HG03196 (cell line): ENCODE data around the gene TMEM178A.
"Not testable (repeated sequence)": the region's sequence is repeated elsewhere in the genome, so short reads cannot be mapped to it uniquely, and the experiment has no call there.

Experiments
- ATAC-seq: cut with Tn5 transposase; IDR thresholded peaks from one replicate; pipeline ENCODE4 v1.9.1; 2021; ENCODE audit not compliant: unreplicated experiment

Gene TMEM178A

GRCh38 chr2:39647104-39647765 is 18.5 kb upstream of the TMEM178A start:
- no peak for ATAC-seq

DNA sequence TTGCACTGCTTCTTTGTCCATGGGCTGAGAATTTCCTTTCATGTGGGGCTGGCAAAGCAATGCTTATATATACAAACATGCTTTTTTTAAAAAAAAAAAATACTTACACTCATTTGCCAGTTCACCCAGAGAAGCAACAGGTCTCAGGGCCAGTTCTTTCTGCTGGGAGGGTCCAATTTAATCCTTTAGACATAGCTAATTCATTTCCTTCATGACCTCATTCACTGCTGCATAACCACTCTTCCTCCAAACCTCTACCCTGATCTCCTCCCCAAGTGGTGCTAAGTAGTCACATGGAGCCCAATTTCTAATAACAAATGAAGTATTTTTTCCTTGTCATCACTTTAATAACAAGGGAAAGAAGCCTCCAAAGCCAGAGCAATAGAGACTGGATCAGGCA is 17.1 kb upstream of the TMEM178A start:
- ATAC-seq: no peak

DNA sequence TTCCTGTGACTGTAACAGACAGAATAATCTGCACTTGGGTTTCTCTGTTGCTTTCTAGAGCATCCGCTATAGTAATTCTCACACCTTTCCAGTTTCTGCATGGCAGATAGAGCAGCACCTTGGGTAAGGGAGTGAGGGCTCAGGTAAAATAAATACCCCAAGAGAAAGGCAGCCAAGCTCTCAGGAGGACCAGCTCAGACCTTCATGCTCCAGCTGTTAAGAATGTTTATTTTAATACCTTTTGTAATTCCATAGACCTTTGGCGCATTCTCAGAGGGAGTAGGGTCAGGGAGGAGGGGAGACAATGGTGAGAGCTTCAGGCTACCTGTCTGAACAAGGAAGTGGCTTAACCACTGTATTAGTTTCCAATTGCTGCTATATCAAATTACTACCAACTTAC is 16.2 kb upstream of the TMEM178A start:
- no peak for ATAC-seq

- no peak for ATAC-seq
Observed at GRCh38 chr2:39650468-39650867, 15.2 kb upstream of the TMEM178A start.

- ATAC-seq: not testable (repeated sequence)
Observed at GRCh38 chr2:39656215-39656614, 9.5 kb upstream of the TMEM178A start.

DNA sequence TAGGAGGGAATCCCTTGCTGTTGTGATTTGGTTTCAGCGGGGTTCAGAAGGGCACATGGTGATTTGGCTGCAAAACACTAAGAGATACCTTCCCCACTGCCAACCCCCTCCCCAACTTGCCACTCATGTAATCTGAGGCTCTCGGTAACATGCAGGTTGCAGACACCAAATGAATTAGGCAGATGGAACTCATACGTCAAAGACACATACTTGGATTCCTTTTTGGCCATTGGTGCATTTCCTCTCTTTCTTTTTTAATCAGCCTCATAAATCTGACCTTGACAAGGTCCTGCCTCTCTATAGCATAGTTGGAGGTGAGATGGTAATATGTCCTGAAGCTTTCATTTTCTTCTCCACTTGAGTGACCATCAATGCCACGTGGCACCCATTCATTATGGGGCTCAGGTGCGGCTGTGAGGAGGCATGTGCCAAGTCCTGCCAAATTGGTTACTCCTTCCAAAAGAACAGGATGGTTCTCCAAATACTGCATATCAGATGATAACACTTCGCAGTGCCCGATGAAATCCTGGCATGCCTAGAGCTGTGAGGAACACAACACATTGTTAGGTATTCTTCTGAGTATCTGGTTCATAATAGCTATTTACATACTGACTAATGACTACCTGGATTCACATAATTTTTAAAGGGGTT is 8.3 kb upstream of the TMEM178A start:
- no peak for ATAC-seq

DNA sequence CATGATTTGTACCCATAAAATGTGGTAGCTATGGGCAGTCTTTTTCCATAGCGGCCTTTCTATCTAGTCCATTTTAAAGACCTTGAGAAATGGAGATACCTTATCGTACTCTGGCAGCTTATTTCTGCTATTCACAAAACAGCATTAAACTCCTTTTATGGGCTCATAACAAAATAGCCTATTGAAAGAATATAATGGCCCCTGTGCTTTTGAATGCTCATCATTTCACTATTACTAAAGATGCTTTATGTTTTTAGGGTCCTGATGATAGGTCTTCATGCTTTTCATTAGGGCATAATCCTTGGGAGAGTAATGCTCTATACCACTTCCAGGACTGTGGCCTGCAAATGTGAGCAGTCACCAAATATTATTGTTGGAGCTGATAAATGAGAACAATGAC is 7.3 kb upstream of the TMEM178A start:
- no peak for ATAC-seq

DNA sequence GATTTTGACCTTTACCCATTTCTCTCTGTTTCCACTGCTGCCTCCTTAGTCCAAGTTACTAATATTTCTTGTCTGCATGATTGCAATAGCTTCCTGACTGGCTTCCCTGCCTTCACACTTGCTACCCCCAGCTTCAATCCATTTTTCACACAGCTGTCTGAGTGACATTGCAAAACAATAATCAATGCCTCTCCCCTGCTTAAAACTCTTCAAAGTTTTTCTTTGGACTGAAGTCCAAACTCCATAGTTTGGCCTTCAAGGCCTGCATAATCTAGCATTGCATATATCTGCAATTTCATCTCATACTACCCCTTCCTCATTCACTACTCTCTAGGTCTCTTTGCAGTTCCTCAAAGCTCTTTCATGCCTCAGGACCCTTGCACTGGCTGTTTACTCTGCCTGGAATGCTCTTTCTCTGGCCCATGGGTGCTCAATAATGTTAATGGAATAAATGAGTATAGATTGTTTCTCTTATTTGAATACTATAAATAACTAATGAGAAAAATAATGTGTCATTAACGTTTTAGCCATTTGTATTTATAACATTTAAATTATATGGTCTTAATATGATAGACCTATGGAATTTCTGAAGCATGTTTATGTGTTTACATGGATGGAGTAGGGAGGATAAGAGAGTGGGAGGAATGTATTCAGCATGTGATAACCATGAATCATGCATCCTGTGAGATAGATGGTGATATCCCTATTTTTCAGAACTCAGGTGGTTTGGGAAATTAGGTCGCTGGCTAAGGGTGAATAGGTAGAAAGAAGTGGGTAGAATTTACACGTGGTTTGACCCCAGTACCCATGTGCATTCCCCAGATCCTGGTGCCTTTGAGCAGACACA is 5.7 kb upstream of the TMEM178A start:
- ATAC-seq: no peak

DNA sequence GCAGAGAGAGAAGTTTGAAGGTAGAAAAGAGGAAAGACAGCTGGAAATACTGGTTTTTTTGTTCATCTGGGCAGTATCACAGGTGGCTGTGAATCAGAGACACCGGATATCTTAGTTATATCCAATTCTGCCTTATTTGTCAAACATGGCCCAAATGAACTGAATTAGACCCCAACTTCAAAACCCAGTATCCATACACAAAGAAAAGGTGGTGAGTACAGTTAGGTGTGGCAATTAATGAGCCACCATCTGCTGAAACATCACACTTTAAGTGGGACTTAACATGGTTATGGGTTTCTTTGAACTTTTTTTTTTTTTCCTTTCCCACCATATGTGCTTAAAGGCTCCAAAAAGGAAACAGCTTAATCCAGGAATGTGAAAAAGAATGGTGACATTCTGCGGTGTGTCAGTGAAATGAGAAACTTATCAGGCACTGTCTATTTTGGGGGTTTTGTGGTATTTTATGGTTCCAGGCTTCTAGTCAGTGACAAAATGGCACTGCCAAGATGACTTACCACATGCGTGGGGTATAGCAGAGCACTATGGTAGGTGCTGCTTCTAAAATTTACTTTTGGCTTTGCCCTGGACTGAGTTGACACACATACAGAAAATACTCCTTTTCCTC is 5.0 kb upstream of the TMEM178A start:
- no peak for ATAC-seq

DNA sequence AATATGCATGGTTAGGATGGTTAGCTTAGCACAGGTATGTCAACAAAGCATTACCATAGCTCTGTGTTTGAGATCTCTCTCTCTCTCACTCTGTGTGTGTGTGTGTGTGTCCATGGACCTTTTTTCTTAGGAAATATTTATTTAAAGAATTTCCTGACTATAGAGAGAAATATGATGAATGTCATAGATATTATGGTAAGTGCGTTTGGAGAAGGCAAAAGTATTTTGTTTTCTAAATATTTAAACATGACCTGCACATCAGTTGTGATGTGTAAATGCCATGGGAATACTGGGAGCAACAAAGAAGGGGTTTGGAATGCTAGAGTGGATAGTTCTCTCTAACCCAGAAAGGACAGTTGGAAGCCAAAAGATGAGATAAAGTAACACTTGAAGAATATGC is 3.9 kb upstream of the TMEM178A start:
- no peak for ATAC-seq

GRCh38 chr2:39663187-39663930 is 2.4 kb upstream of the TMEM178A start:
- ATAC-seq: no peak

DNA sequence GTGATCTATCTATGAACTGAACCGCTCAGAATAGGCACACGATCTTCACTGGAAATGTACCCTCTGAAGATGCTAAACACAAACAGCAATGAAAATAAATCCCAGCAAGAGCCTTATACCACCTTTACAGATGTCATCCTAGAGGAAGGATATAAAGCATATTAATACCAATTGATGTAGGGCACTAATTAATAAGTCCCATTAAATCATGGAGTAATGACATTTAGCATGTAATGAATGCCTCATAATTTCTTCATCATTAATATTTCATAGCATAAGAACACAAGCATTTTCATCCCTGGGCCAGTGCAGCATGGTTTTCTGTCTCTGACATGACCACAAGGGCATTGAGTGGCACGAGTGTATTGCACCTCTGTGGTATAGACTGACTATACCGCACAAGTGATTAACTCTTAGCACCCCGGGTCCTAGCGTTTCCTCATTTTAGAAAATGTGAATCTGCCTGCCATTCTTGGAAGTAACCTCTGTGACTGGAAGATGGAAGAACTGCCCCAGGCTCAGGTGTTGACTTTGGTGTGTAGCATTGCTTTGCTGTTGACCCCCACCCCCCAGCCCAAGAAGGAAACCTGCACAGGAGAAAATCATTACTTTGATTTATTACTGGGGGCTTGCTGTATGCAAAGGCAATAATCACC is 1.4 kb upstream of the TMEM178A start:
- ATAC-seq: no peak

DNA sequence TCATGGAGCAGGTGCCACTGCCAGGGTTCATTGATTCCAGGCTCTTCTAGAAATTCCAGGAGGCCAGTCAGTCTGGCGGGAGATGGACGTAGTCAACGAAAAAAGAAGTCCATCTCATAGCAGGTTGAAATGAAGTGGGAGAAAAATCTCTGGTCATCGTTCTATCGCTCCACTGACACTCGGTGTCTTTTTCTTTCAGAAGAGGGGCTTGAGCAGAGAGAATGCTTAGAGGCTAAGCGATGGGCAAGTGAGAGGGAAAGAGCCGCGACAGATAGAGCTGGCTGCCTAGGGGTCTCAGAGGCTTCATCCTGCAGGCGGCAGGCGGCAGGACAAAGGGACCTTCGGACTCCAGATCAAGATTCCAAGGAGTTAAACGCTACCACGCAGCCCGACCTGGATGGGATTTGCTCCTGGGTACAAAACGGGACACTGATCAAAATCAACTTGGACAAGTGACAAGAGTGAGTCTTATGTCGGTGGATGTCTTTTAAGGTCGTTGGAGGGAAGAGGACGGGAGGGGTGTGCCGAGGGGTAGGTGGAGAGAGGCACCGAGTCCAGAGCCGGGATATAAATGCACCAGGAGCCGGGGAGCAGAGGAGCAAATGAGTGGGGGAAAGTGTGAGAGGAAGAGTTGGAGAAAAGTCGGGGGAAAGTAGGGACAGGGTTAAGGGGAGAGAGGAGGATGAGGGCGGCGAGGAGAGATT is 677 bp upstream of the TMEM178A start:
- ATAC-seq: no peak

DNA sequence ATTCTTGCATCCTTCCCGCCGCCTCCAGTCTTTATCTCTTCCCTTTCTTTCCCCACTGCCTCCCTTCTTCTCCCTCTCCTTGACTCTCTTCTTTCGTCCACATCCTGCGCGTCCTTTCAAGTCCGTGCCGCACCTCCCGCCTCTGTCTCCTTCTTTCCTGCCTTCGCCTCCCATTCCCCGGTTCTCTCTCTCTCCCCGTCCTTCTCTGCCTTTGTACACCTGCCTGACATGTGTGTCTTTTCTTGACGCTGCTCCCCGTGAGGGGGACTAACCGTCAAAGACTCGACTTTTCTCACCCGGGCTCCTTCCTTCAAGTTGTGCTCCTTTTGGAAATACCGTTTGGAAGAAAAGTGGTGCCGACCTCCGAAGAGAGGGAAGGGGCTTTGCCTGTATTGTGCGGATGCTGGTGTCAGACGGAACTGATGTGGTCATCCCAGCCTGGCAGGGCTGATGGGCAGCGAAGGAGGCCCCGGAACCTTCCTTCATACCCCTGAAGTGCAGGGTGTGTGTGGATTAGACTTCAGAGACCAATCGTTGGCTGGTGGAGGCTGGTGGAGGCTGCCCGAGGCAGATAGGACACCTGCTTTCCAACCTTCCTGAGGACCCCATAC is 879 bp downstream of the TMEM178A start:
- ATAC-seq: no peak

DNA sequence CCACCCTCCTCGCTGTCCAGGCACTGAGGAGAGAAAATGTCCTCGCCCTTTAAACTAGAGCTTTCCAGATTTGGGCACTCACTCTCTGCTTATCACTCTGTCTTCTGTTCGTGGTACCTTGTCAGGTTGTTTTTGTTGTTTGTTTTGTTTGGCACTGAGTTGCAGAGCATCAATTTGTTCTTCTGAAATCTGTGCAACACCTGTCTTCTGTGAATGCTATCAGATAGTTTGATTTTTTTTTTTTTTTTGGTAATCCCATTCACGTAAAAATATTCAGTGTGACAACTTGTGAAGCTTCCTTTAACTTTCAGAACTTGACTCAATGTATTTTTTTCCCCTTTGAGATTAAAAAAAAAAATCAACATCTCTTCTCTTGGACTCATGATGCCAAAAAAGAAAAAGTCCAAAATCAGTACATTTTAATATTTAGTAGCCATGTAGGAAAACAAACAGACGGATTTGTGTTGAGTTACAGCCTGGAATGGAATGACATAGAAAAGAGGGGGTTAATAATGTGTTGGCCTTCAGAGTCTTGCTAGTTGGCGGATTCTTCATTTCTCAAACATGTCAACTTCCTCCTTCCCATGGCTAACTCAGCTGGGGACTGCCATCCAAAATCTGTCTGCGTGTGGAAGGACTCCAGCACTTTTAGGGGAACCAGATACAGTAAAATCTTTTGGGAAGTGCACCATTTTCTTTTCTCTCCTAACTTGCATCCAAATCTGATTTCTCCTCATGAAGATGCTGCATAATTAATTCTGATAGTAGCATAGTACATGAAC is 1.6 kb downstream of the TMEM178A start:
- ATAC-seq: no peak

GRCh38 chr2:39667886-39668276 is 2.2 kb downstream of the TMEM178A start:
- no peak for ATAC-seq

GRCh38 chr2:39668576-39669080 is 2.9 kb downstream of the TMEM178A start:
- ATAC-seq: no peak

DNA sequence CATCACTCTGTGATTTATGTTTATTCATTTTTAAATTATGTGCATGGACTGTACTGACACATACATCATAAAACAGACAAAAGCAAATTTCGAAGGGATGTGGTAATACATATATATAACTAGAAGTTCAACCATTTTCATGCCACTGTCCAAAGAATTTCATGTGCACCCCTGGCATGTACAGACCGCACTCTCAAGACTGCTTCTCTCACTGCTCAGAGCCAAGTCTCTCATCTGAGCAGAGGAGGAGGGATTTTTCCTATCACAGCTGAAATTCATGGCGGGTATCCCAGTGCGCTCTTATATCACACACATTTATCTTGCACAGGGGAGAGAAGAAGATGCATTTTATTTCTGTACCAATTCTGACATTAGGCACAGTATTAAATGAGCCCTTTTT is 5.9 kb downstream of the TMEM178A start:
- ATAC-seq: no peak
